ENCODE measurements around the gene ZNF813. TPM values are rescaled to one million over a fixed set of nuclear protein-coding genes. Genes with fewer than 3 reads are reported as not detected.
"Not testable (repeated sequence)": the region's sequence is repeated elsewhere in the genome, so short reads cannot be mapped to it uniquely, and the experiment has no call there.

The ZNF813 gene
- total RNA-seq, 1 donor from 2014 or later: 8.2 TPM

- no peaks in the 10 kb centered on the region for H3K27me3 Mint-ChIP-seq
- no peak overlapping the region for H3K27ac Mint-ChIP-seq
- H3K4me1 Mint-ChIP-seq: peaks cover 22% of the 10 kb centered on the region
- intact Hi-C loops (cut with micrococcal nuclease): no loop called here
- peaks cover 60% of the 10 kb centered on the region for H3K36me3 Mint-ChIP-seq (ENCODE audit: low read depth)
- ChIA-PET CTCF (no interaction called here), POLR2A (interaction anchor here (0.7 kb wide), 1 partner anchor 151 kb away, joined by 4 read pairs; no protein-coding TSS in a partner anchor)
- peaks cover 14% of the 10 kb centered on the region for H3K9me3 Mint-ChIP-seq
- ATAC-seq (ENCODE audit: low read depth): no peak
- no peak overlapping the region for H3K4me3 Mint-ChIP-seq
- no peak for DNase-seq
- no peak for TF ChIP-seq CTCF (IDR thresholded peaks at IDR 0.05)
These were observed 4.4 kb downstream of the ZNF813 start for GRCh38 chr19:53471916-53472315.

- POLR2A ChIA-PET: not testable (repeated sequence)
These were observed 7.3 kb downstream of the ZNF813 start for GRCh38 chr19:53474832-53475231.

GRCh38 chr19:53475470-53475869, 7.9 kb downstream of the ZNF813 start:
- H3K27me3 Mint-ChIP-seq; CTCF ChIA-PET; POLR2A ChIA-PET; H3K27ac Mint-ChIP-seq; H3K4me1 Mint-ChIP-seq; DNase-seq; ATAC-seq (ENCODE audit: low read depth); H3K4me3 Mint-ChIP-seq: not testable (repeated sequence)
- Mint-ChIP-seq H3K36me3 (ENCODE audit: low read depth) (peaks cover 85% of the 10 kb centered on the region), H3K9me3 (peaks cover 28% of the 10 kb centered on the region)
- intact Hi-C loops (cut with micrococcal nuclease): loop anchor here (1.0 kb wide), 1 partner anchor 37 kb away; no protein-coding TSS in a partner anchor

More at GRCh38 chr19:53474832-53475231, 7.3 kb downstream of the ZNF813 start:
- intact Hi-C loops (cut with micrococcal nuclease): loop anchor here (1.0 kb wide), 1 partner anchor 37 kb away; no protein-coding TSS in a partner anchor
- H3K9me3 Mint-ChIP-seq: peaks cover 26% of the 10 kb centered on the region
- H3K4me3 Mint-ChIP-seq; DNase-seq; H3K27me3 Mint-ChIP-seq; CTCF ChIA-PET; ATAC-seq (ENCODE audit: low read depth); H3K4me1 Mint-ChIP-seq; H3K27ac Mint-ChIP-seq: not testable (repeated sequence)
- H3K36me3 Mint-ChIP-seq (ENCODE audit: low read depth): peaks cover 81% of the 10 kb centered on the region

GRCh38 chr19:53483751-53484150, 16.2 kb downstream of the ZNF813 start:
- POLR2A ChIA-PET; H3K27ac Mint-ChIP-seq; CTCF ChIA-PET; DNase-seq; H3K4me1 Mint-ChIP-seq; intact Hi-C loops (cut with micrococcal nuclease); ATAC-seq (ENCODE audit: low read depth); H3K27me3 Mint-ChIP-seq; H3K4me3 Mint-ChIP-seq: not testable (repeated sequence)
- peaks cover 39% of the 10 kb centered on the region for H3K9me3 Mint-ChIP-seq
- peaks cover 93% of the 10 kb centered on the region for H3K36me3 Mint-ChIP-seq (ENCODE audit: low read depth)

GRCh38 chr19:53485046-53486004, 17.8 kb downstream of the ZNF813 start:
- H3K27me3 Mint-ChIP-seq: no peaks in the 10 kb centered on the region
- H3K4me1 Mint-ChIP-seq: no peaks in the 10 kb centered on the region
- peaks cover 36% of the 10 kb centered on the region for H3K9me3 Mint-ChIP-seq
- ChIA-PET CTCF (no interaction called here), POLR2A (no interaction called here)
- no peak overlapping the region for H3K27ac Mint-ChIP-seq
- intact Hi-C loops (cut with micrococcal nuclease): no loop called here
- DNase-seq (no peak), ATAC-seq (ENCODE audit: low read depth) (no peak)
- no peak for TF ChIP-seq CTCF (IDR thresholded peaks at IDR 0.05)
- no peak overlapping the region for H3K4me3 Mint-ChIP-seq
- peaks cover 88% of the 10 kb centered on the region for H3K36me3 Mint-ChIP-seq (ENCODE audit: low read depth)

GRCh38 chr19:53492153-53492552, 24.6 kb downstream of the ZNF813 start:
- ChIA-PET POLR2A (no interaction called here), CTCF (no interaction called here)
- DNase-seq (no peak), ATAC-seq (ENCODE audit: low read depth) (no peak)
- Mint-ChIP-seq H3K27me3 (no peaks in the 10 kb centered on the region), H3K4me3 (no peak overlapping the region), H3K36me3 (ENCODE audit: low read depth) (peaks cover 63% of the 10 kb centered on the region), H3K27ac (no peak overlapping the region), H3K4me1 (no peaks in the 10 kb centered on the region), H3K9me3 (peaks cover 51% of the 10 kb centered on the region)
- intact Hi-C loops (cut with micrococcal nuclease): no loop called here
- no peak for TF ChIP-seq CTCF (IDR thresholded peaks at IDR 0.05)

- Mint-ChIP-seq H3K9me3 (peaks cover 30% of the 10 kb centered on the region), H3K36me3 (ENCODE audit: low read depth) (peaks cover 16% of the 10 kb centered on the region)
- ATAC-seq (ENCODE audit: low read depth); H3K27ac Mint-ChIP-seq; H3K4me3 Mint-ChIP-seq; DNase-seq; intact Hi-C loops (cut with micrococcal nuclease); H3K27me3 Mint-ChIP-seq; H3K4me1 Mint-ChIP-seq; POLR2A ChIA-PET; CTCF ChIA-PET: not testable (repeated sequence)
These were observed 29.9 kb downstream of the ZNF813 start for GRCh38 chr19:53497311-53498023.

- ATAC-seq (ENCODE audit: low read depth); H3K4me1 Mint-ChIP-seq; H3K27me3 Mint-ChIP-seq; DNase-seq; H3K4me3 Mint-ChIP-seq; POLR2A ChIA-PET; CTCF ChIA-PET; intact Hi-C loops (cut with micrococcal nuclease); H3K27ac Mint-ChIP-seq: not testable (repeated sequence)
- H3K36me3 Mint-ChIP-seq (ENCODE audit: low read depth): peaks cover 11% of the 10 kb centered on the region
- peaks cover 24% of the 10 kb centered on the region for H3K9me3 Mint-ChIP-seq
These were observed 30.5 kb downstream of the ZNF813 start for GRCh38 chr19:53498024-53498395.

GRCh38 chr19:53503151-53503550, 35.6 kb downstream of the ZNF813 start:
- H3K4me3 Mint-ChIP-seq; H3K27me3 Mint-ChIP-seq; CTCF ChIA-PET; H3K36me3 Mint-ChIP-seq (ENCODE audit: low read depth); ATAC-seq (ENCODE audit: low read depth); H3K4me1 Mint-ChIP-seq; intact Hi-C loops (cut with micrococcal nuclease); H3K27ac Mint-ChIP-seq; DNase-seq; POLR2A ChIA-PET; H3K9me3 Mint-ChIP-seq: not testable (repeated sequence)
